ENCODE data around the gene ARHGEF4.

DNA sequence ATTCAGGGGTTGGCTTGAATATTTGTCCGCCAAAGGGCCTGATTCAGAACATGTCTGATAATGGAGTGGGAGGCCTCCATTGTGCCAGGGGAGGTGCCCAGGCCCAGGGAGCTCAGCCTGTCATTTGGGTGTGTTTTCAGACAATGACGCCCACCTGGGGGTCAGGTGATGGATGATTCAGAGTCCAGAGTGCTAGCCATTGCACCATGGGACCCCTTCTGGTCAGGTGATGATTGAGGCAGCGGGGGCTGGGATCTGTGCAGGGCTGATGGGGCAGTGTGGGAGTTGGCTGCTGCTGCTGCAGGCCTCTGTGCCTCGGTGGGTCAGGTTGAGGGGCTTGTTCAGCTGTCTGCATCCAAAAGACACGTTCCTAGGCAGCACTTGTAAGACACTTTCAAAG is 8.3 kb upstream of the ARHGEF4 start:
- TF ChIP-seq POLR2AphosphoS5 (IDR thresholded peaks at IDR 0.05; ENCODE audit: borderline replicate concordance, low read depth, low read length) (no peak), EZH2 (IDR thresholded peaks at IDR 0.05) (no peak)

Data from SK-N-MC (cell line).